ENCODE data around the gene CBLC.

GRCh38 chr19:44767295-44768180 lies 10.2 kb upstream of the CBLC start:
- TF ChIP-seq CTCF (conservative IDR thresholded peaks at IDR 0.05) (no peak), EZH2 (IDR thresholded peaks at IDR 0.05; ENCODE audit: low read depth) (no peak)

All from PC-9 (cell line).